ENCODE measurements around the gene CISH.

- TF ChIP-seq, protein P1, sequence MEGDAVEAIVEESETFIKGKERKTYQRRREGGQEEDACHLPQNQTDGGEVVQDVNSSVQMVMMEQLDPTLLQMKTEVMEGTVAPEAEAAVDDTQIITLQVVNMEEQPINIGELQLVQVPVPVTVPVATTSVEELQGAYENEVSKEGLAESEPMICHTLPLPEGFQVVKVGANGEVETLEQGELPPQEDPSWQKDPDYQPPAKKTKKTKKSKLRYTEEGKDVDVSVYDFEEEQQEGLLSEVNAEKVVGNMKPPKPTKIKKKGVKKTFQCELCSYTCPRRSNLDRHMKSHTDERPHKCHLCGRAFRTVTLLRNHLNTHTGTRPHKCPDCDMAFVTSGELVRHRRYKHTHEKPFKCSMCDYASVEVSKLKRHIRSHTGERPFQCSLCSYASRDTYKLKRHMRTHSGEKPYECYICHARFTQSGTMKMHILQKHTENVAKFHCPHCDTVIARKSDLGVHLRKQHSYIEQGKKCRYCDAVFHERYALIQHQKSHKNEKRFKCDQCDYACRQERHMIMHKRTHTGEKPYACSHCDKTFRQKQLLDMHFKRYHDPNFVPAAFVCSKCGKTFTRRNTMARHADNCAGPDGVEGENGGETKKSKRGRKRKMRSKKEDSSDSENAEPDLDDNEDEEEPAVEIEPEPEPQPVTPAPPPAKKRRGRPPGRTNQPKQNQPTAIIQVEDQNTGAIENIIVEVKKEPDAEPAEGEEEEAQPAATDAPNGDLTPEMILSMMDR (IDR thresholded peaks at IDR 0.05; ENCODE audit: borderline replicate concordance, extremely low read depth, low read length, poor library complexity, severe bottlenecking), result no peak
- no peak for TF ChIP-seq EZH2 (IDR thresholded peaks at IDR 0.05; ENCODE audit: borderline replicate concordance, low read depth, low read length, severe bottlenecking)
Measured at GRCh38 chr3:50624634-50625033, 13.1 kb upstream of the CISH start.
